Endothelial cell of umbilical vein (primary cell): ENCODE data around the gene MOK. TPM values are rescaled to one million over a fixed set of nuclear protein-coding genes. Genes with fewer than 3 reads are reported as not detected.

Source experiments
- BruUV-seq: library from RNA; stranded (reverse); fragments of 400-500 nt; replicated peaks from 2 replicates; lab custom pipeline; 2021; lab: Mats Ljungman, UMichigan
- CTCF ChIA-PET: fragments of 300-600, 350-600 bp; sonication (Branson Sonifier 250); formaldehyde crosslinking; loops from one replicate; lab custom pipeline; 2021; ENCODE audit warnings: antibody characterized with exemption, inconsistent platforms; lab: Charles Lee
- POLR2A ChIA-PET: fragments of 300-600, 350-600 bp; sonication (Branson Sonifier 250); formaldehyde crosslinking; loops from one replicate; lab custom pipeline; 2021; ENCODE audit warnings: antibody characterized with exemption, inconsistent platforms; lab: Charles Lee
- DNase-seq: peaks from one replicate; pipeline ENCODE4 v3.0.0-alpha.2; 2011; ENCODE audit warnings: low read depth, low spot score
- FAIRE-seq: peaks from 2 replicates; lab custom pipeline; 2011; peaks lifted over from hg19 to GRCh38; lab: Jason Lieb, UNC
- H2AFZ ChIP-seq: 2 replicates; pipeline ENCODE4 v1.6.0; 2012; ENCODE audit warnings: low read depth, low read length, control low read depth, inconsistent platforms
- H3K27ac ChIP-seq: 2 replicates; pipeline ENCODE4 v1.5.1; 2011; ENCODE audit warnings: low read depth, mild to moderate bottlenecking, control low read depth, low read length, moderate library complexity; ENCODE audit not compliant: insufficient read depth
- H3K27me3 ChIP-seq, 2 experiments: 2 replicates each; pipeline versions ENCODE4 v1.6.0 to v1.6.1; 2011; ENCODE audit warnings: low read length in 2 of 2, mixed read lengths in 1 of 2; ENCODE audit not compliant: control insufficient read depth in 2 of 2, insufficient read depth in 2 of 2
- H3K36me3 ChIP-seq, 2 experiments: 2 replicates in 1 of 2; 3 replicates in 1 of 2; pipeline ENCODE4 v1.5.1; 2011; ENCODE audit warnings: low read length in 2 of 2, mild to moderate bottlenecking in 1 of 2, moderate library complexity in 1 of 2; ENCODE audit not compliant: control insufficient read depth in 2 of 2, insufficient read depth in 2 of 2; ENCODE audit errors: extremely low read depth in 1 of 2
- H3K4me1 ChIP-seq: 3 replicates; pipeline ENCODE4 v1.5.1; 2011; ENCODE audit warnings: mild to moderate bottlenecking, low read length; ENCODE audit not compliant: control insufficient read depth, insufficient read depth; ENCODE audit errors: extremely low read depth
- H3K4me2 ChIP-seq: 2 replicates; pipeline ENCODE4 v1.6.1; 2011; ENCODE audit warnings: low read length, control low read depth, mixed read lengths; ENCODE audit not compliant: insufficient read depth
- H3K4me3 ChIP-seq, 3 experiments: fragments of 200-600 bp in 1 of 3; sonication (generic), shearing (Covaris generic) in 1 of 3; replicated peaks in 1 of 3; 2 replicates each; pipeline ENCODE4 v1.5.1; 2011 to 2016; ENCODE audit warnings: control low read depth in 3 of 3, low read length in 3 of 3, mild to moderate bottlenecking in 2 of 3, inconsistent platforms in 1 of 3, low read depth in 1 of 3, moderate library complexity in 1 of 3; ENCODE audit not compliant: insufficient read depth in 1 of 3
- H3K79me2 ChIP-seq: 2 replicates; pipeline ENCODE4 v1.6.0; 2012; ENCODE audit warnings: low read length, inconsistent platforms; ENCODE audit not compliant: control insufficient read depth, insufficient read depth
- H3K9ac ChIP-seq: replicated peaks from 2 replicates; pipeline ENCODE3; 2011; ENCODE audit warnings: low read length, control low read depth; ENCODE audit not compliant: insufficient read depth; ENCODE audit errors: extremely low read depth
- H3K9me1 ChIP-seq: replicated peaks from 3 replicates; pipeline ENCODE4 v1.6.0; 2011; ENCODE audit warnings: mild to moderate bottlenecking, low read length; ENCODE audit not compliant: control insufficient read depth, insufficient read depth; ENCODE audit errors: extremely low read depth
- H3K9me3 ChIP-seq: replicated peaks from 2 replicates; pipeline ENCODE4 v1.5.1; 2012; ENCODE audit warnings: low read length, inconsistent platforms; ENCODE audit not compliant: control insufficient read depth, insufficient read depth
- H4K20me1 ChIP-seq: replicated peaks from 2 replicates; pipeline ENCODE3; 2011; ENCODE audit warnings: mild to moderate bottlenecking, low read length; ENCODE audit not compliant: control insufficient read depth, insufficient read depth; ENCODE audit errors: extremely low read depth
- EZH2 ChIP-seq: IDR thresholded peaks from 2 replicates; pipeline ENCODE4 v1.6.1; 2012; ENCODE audit warnings: borderline replicate concordance, low read depth, mild to moderate bottlenecking, moderate library complexity, low read length, inconsistent platforms; ENCODE audit not compliant: severe bottlenecking
- FOS ChIP-seq: IDR thresholded peaks from 2 replicates; pipeline ENCODE4 v1.6.1; 2011; ENCODE audit warnings: mild to moderate bottlenecking, low read length, moderate library complexity, borderline replicate concordance; ENCODE audit not compliant: insufficient read depth
- GATA2 ChIP-seq: IDR thresholded peaks from 2 replicates; pipeline ENCODE4 v1.7.0; 2011; ENCODE audit warnings: low read depth, mild to moderate bottlenecking, moderate library complexity, mixed read lengths, low read length; ENCODE audit not compliant: insufficient read length, insufficient read depth
- JUN ChIP-seq: IDR thresholded peaks from 2 replicates; pipeline ENCODE4 v1.6.1; 2011; ENCODE audit warnings: borderline replicate concordance, low read depth; ENCODE audit not compliant: insufficient read length, insufficient read depth
- MAX ChIP-seq: IDR thresholded peaks from 2 replicates; pipeline ENCODE4 v1.6.1; 2011; ENCODE audit not compliant: insufficient read depth, insufficient read length
- MYC ChIP-seq: IDR thresholded peaks from one replicate; pipeline ENCODE4 v1.6.1; 2011; ENCODE audit warnings: mild to moderate bottlenecking, low read depth, low read length
- POLR2A ChIP-seq: IDR thresholded peaks from 2 replicates; pipeline ENCODE4 v1.6.1; 2012; ENCODE audit warnings: low read depth, mild to moderate bottlenecking, control low read depth, low read length
- POLR2AphosphoS5 ChIP-seq: IDR thresholded peaks from 2 replicates; pipeline ENCODE4 v1.6.1; 2012; ENCODE audit warnings: low read depth, mild to moderate bottlenecking, control low read depth, low read length, moderate library complexity; ENCODE audit not compliant: insufficient read depth
- dilution Hi-C: fragments of 300-500 bp; cut with MboI; formaldehyde crosslinking; loops from one replicate; pipeline ENCODE4 v1.15.0; 2019; ENCODE audit warnings: low sequenced_read_pairs; ENCODE audit not compliant: extremely low pct_ligation_motif_present
- intact Hi-C: fragments of 100-400 bp; cut with micrococcal nuclease; formaldehyde crosslinking; loops from one replicate; pipeline ENCODE4 v1.10.0; 2022
- polyA plus RNA-seq, 4 experiments: library from polyadenylated mRNA; depleted of rRNA in 3 of 4; stranded (reverse) in 3 of 4; unstranded in 1 of 4; fragments of >200 nt; gene quantifications; 2 replicates each; pipeline versions ENCODE4 v1.2.1 to v1.2.3, GENCODE V29; 2011 to 2012; ENCODE audit warnings: missing spikeins in 1 of 4
- total RNA-seq: library from RNA; stranded (reverse); gene quantifications from 2 replicates; pipeline ENCODE4 v1.2.3, GENCODE V29; 2021
- TF ChIP-seq, protein P1 (sequence below), 2 donors: IDR thresholded peaks; 1 replicate in 1 of 2; 2 replicates in 1 of 2; pipeline ENCODE4 v1.5.1; 2011; ENCODE audit warnings: low read length in 2 of 2, mild to moderate bottlenecking in 2 of 2, moderate library complexity in 2 of 2, control low read depth in 1 of 2, inconsistent platforms in 1 of 2, low read depth in 1 of 2; ENCODE audit not compliant: insufficient read depth in 1 of 2; ENCODE audit errors: extremely low read depth in 1 of 2

MOK gene
- total and polyA plus RNA-seq, 2 donors (not counting 3 experiments of a cell fraction or from before 2014, with no cell fraction given) = 6.1 to 8.6 TPM

GRCh38 chr14:102229071-102229738 lies 75.8 kb downstream of the MOK start:
- ChIA-PET CTCF (interaction anchor here (0.5 kb wide), 1 partner anchor 77 kb away, joined by 3 read pairs; no protein-coding TSS in a partner anchor), POLR2A (interaction anchor here (0.7 kb wide), 1 partner anchor 28 kb away, joined by 8 read pairs; no protein-coding TSS in a partner anchor)
- no peaks in the 10 kb centered on the region for H3K27me3 ChIP-seq
- BruUV-seq = no TSS peak
- H3K4me2 ChIP-seq = no peak overlapping the region
- no peaks in the 10 kb centered on the region for H3K79me2 ChIP-seq
- no peaks in the 10 kb centered on the region for H3K4me1 ChIP-seq
- no peak overlapping the region for H3K9ac ChIP-seq
- H3K4me3 ChIP-seq = no peak overlapping the region
- no peak overlapping the region for H2AFZ ChIP-seq
- H4K20me1 ChIP-seq = no peaks in the 10 kb centered on the region
- intact Hi-C loops (no loop called here), dilution Hi-C loops (no loop called here)
- no peaks in the 10 kb centered on the region for H3K9me3 ChIP-seq
- H3K27ac ChIP-seq = no peak overlapping the region
- FAIRE-seq = no peak
- TF ChIP-seq JUN (no peak), MYC (no peak), FOS (no peak), EZH2 (no peak), POLR2AphosphoS5 (no peak), GATA2 (no peak), MAX (no peak), POLR2A (no peak)
- TF ChIP-seq, protein P1, sequence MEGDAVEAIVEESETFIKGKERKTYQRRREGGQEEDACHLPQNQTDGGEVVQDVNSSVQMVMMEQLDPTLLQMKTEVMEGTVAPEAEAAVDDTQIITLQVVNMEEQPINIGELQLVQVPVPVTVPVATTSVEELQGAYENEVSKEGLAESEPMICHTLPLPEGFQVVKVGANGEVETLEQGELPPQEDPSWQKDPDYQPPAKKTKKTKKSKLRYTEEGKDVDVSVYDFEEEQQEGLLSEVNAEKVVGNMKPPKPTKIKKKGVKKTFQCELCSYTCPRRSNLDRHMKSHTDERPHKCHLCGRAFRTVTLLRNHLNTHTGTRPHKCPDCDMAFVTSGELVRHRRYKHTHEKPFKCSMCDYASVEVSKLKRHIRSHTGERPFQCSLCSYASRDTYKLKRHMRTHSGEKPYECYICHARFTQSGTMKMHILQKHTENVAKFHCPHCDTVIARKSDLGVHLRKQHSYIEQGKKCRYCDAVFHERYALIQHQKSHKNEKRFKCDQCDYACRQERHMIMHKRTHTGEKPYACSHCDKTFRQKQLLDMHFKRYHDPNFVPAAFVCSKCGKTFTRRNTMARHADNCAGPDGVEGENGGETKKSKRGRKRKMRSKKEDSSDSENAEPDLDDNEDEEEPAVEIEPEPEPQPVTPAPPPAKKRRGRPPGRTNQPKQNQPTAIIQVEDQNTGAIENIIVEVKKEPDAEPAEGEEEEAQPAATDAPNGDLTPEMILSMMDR (IDR thresholded peaks at IDR 0.05; ENCODE audit: extremely low read depth in 1 of 2, insufficient read depth in 1 of 2, low read depth in 1 of 2, low read length in 2 of 2) = no peak
- no peaks in the 10 kb centered on the region for H3K9me1 ChIP-seq
- no peak for DNase-seq
- no peaks in the 10 kb centered on the region for H3K36me3 ChIP-seq
